Measurements from ENCODE around the gene DLGAP1. TPM values are rescaled to one million over a fixed set of nuclear protein-coding genes. Genes with fewer than 3 reads are reported as not detected.

Gene DLGAP1
- total RNA-seq, 4 donors from 2014 or later = 1.2 to 1.4 (median 1.4) TPM

- 84% methylated on average over 7 of the region's 7 CpGs for WGBS
- Histone ChIP-seq H3K27me3 (no peaks in the 10 kb centered on the region), H3K4me1 (no peaks in the 10 kb centered on the region), H3K36me3 (no peaks in the 10 kb centered on the region), H3K9me3 (peaks cover 0 to 18% (median 13%) of the 10 kb centered on the region in 4 donors), H3K27ac (replicated peaks in 1 of 4) (no peak overlapping the region), H3K4me3 (no peak overlapping the region)
- intact Hi-C loops (cut with DNase I) = no loop called here
- no peak for DNase-seq (ENCODE audit: extremely low spot score)
- TF ChIP-seq EP300 (IDR thresholded peaks at IDR 0.05) = no peak
- no peak for TF ChIP-seq POLR2A (IDR thresholded peaks at IDR 0.05; ENCODE audit: low read depth)
- TF ChIP-seq CTCF (IDR thresholded peaks at IDR 0.05) = no peak
- no peak for TF ChIP-seq POLR2AphosphoS5 (IDR thresholded peaks at IDR 0.05)
Observed at GRCh38 chr18:3758531-3758930, 696.6 kb downstream of the DLGAP1 start.

DNA sequence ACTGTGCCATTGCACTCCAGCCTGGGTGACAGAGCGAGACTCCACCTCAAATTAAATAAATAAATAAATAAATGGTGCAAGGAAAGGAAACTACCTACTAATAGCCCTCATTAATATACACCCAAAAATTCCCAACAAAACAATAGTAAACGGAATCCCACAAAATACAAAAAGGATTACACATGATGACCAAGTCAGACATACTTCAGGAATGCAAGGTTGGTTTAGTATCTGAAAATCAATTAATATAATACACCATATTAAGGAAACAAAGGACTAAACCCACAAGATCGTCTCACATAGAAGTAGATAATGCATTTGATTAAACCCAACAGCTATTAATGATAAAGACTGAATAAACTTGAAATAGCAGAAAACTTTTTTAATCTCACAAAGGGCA is 697.7 kb downstream of the DLGAP1 start:
- intact Hi-C loops (cut with DNase I) = no loop called here
- 96% methylated on average over 3 of the region's 3 CpGs for WGBS
- H3K36me3 ChIP-seq = no peaks in the 10 kb centered on the region
- H3K9me3 ChIP-seq = peaks cover 0 to 18% (median 13%) of the 10 kb centered on the region in 4 donors
- no peak overlapping the region for H3K4me3 ChIP-seq
- no peaks in the 10 kb centered on the region for H3K4me1 ChIP-seq
- TF ChIP-seq EP300 (IDR thresholded peaks at IDR 0.05) (no peak), POLR2A (IDR thresholded peaks at IDR 0.05; ENCODE audit: low read depth) (no peak), POLR2AphosphoS5 (IDR thresholded peaks at IDR 0.05) (no peak), CTCF (IDR thresholded peaks at IDR 0.05) (no peak)
- DNase-seq (ENCODE audit: extremely low spot score) = no peak
- H3K27ac ChIP-seq (replicated peaks in 1 of 4) = no peak overlapping the region
- no peaks in the 10 kb centered on the region for H3K27me3 ChIP-seq

GRCh38 chr18:3753106-3753505 is 702.0 kb downstream of the DLGAP1 start:
- no peaks in the 10 kb centered on the region for H3K36me3 ChIP-seq
- no peak overlapping the region for H3K27ac ChIP-seq (replicated peaks in 1 of 4)
- no peak for DNase-seq (ENCODE audit: extremely low spot score)
- H3K9me3 ChIP-seq = peaks cover 0 to 18% (median 12%) of the 10 kb centered on the region in 4 donors
- TF ChIP-seq POLR2A (IDR thresholded peaks at IDR 0.05; ENCODE audit: low read depth) (no peak), EP300 (IDR thresholded peaks at IDR 0.05) (no peak), POLR2AphosphoS5 (IDR thresholded peaks at IDR 0.05) (no peak), CTCF (IDR thresholded peaks at IDR 0.05) (no peak)
- H3K27me3 ChIP-seq = no peaks in the 10 kb centered on the region
- no peaks in the 10 kb centered on the region for H3K4me1 ChIP-seq
- H3K4me3 ChIP-seq = no peak overlapping the region
- intact Hi-C loops (cut with DNase I) = no loop called here
- WGBS = 83% methylated on average over 4 of the region's 4 CpGs

DNA sequence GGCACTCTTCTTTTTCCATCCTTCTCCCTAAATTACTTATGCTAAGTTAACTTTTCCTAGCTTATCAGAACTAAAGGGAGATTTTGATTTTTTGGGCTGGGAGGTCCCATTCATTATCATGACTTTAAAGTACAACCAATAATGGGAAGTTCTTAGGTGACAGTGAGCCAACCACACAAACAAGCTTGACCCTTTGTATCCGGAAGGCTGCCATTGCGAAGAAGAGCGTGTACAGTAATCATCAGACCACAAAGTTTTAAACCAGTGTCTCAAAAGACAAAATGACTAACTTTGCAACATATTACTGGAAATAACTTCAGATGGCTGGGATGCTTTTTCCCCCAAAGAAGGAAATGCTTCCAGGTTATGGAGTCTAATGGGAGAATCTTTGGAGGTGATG is 707.0 kb downstream of the DLGAP1 start:
- Histone ChIP-seq H3K4me1 (no peaks in the 10 kb centered on the region), H3K27me3 (no peaks in the 10 kb centered on the region), H3K4me3 (no peak overlapping the region), H3K27ac (replicated peaks in 1 of 4) (no peak overlapping the region), H3K9me3 (no peaks in the 10 kb centered on the region), H3K36me3 (no peaks in the 10 kb centered on the region)
- WGBS = 97% methylated on average over 3 of the region's 3 CpGs
- no peak for DNase-seq (ENCODE audit: extremely low spot score)
- intact Hi-C loops (cut with DNase I) = no loop called here
- TF ChIP-seq CTCF (IDR thresholded peaks at IDR 0.05) (no peak), POLR2AphosphoS5 (IDR thresholded peaks at IDR 0.05) (no peak), EP300 (IDR thresholded peaks at IDR 0.05) (no peak), POLR2A (IDR thresholded peaks at IDR 0.05; ENCODE audit: low read depth) (no peak)
